ENCODE measurements around the gene PGD.

DNA sequence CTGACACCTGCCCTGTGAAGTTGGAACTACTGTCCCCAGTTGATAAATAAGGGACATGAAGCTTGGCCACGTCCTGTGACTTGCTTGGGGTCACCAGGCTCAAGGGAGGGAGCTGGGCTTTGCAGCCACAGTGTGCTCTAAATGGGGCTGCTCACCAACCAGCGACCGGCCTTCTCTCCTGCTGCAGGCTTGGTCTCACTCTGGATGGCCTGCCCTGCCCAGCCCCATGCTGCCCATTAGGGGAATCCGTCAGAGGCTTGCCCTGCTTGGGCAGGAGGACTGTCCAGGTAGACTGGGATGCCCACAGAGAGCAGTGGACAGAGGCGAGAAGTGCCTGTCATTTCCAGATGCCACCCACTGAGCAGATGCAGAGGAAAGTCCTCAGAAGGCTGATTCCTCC lies 30.1 kb downstream of the PGD start:
- TF ChIP-seq, protein P1, sequence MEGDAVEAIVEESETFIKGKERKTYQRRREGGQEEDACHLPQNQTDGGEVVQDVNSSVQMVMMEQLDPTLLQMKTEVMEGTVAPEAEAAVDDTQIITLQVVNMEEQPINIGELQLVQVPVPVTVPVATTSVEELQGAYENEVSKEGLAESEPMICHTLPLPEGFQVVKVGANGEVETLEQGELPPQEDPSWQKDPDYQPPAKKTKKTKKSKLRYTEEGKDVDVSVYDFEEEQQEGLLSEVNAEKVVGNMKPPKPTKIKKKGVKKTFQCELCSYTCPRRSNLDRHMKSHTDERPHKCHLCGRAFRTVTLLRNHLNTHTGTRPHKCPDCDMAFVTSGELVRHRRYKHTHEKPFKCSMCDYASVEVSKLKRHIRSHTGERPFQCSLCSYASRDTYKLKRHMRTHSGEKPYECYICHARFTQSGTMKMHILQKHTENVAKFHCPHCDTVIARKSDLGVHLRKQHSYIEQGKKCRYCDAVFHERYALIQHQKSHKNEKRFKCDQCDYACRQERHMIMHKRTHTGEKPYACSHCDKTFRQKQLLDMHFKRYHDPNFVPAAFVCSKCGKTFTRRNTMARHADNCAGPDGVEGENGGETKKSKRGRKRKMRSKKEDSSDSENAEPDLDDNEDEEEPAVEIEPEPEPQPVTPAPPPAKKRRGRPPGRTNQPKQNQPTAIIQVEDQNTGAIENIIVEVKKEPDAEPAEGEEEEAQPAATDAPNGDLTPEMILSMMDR (IDR thresholded peaks at IDR 0.05; ENCODE audit: low read length), result no peak
- TF ChIP-seq EZH2 (IDR thresholded peaks at IDR 0.05; ENCODE audit: borderline replicate concordance, low read length), result no peak

Measured in OCI-LY1 (cell line).